OCI-LY1 (cell line): ENCODE measurements around the gene RIN3.

ENCODE experiments used
- H2AFZ ChIP-seq: fragments of 200-600 bp; sonication (generic), shearing (Covaris generic); 2 replicates; pipeline ENCODE4 v1.6.0; 2014; ENCODE audit warnings: antibody characterized with exemption, mild to moderate bottlenecking, low read length
- H3F3A ChIP-seq: fragments of 200-600 bp; sonication (generic), shearing (Covaris generic); 2 replicates; pipeline ENCODE4 v1.6.0; 2014; ENCODE audit warnings: mild to moderate bottlenecking, antibody characterized with exemption, low read length, moderate library complexity; ENCODE audit not compliant: insufficient read depth
- H3K27ac ChIP-seq: fragments of 200-600 bp; sonication (generic); 2 replicates; pipeline ENCODE4 v1.5.1; 2014; ENCODE audit warnings: low read length, mixed run types, mild to moderate bottlenecking, low read depth; ENCODE audit not compliant: poor library complexity, severe bottlenecking
- H3K27me3 ChIP-seq: fragments of 200-600 bp; sonication (generic); 2 replicates; pipeline ENCODE4 v1.6.0; 2014; ENCODE audit warnings: antibody characterized with exemption, mild to moderate bottlenecking, low read length, moderate library complexity; ENCODE audit not compliant: insufficient read depth
- H3K36me3 ChIP-seq: fragments of 200-600 bp; sonication (generic); 2 replicates; pipeline ENCODE4 v1.6.1; 2014; ENCODE audit warnings: mild to moderate bottlenecking, antibody characterized with exemption, low read length, moderate library complexity, mixed read lengths; ENCODE audit not compliant: insufficient read depth
- H3K4me1 ChIP-seq: fragments of 200-600 bp; sonication (generic); 2 replicates; pipeline ENCODE4 v1.5.1; 2014; ENCODE audit warnings: mild to moderate bottlenecking, low read length, moderate library complexity; ENCODE audit not compliant: insufficient read depth, severe bottlenecking
- H3K4me2 ChIP-seq: fragments of 200-600 bp; sonication (generic), shearing (Covaris generic); 2 replicates; pipeline ENCODE4 v1.6.1; 2014; ENCODE audit warnings: low read length
- H3K4me3 ChIP-seq: fragments of 200-600 bp; sonication (generic); 2 replicates; pipeline ENCODE4 v1.5.1; 2014; ENCODE audit warnings: low read length, low read depth, mild to moderate bottlenecking, mixed read lengths; ENCODE audit not compliant: poor library complexity, severe bottlenecking
- H3K79me2 ChIP-seq: fragments of 200-600 bp; shearing (Covaris generic); 2 replicates; pipeline ENCODE4 v1.6.1; 2016; ENCODE audit warnings: mixed run types, low read length, mixed read lengths; ENCODE audit not compliant: insufficient read depth
- H3K9ac ChIP-seq: fragments of 200-600 bp; sonication (generic), shearing (Covaris generic); 2 replicates; pipeline ENCODE4 v1.6.1; 2014; ENCODE audit warnings: mild to moderate bottlenecking, low read length, mixed read lengths
- H3K9me2 ChIP-seq: fragments of 200-600 bp; sonication (generic), shearing (Covaris generic); 2 replicates; pipeline ENCODE4 v1.6.1; 2014; ENCODE audit warnings: low read depth, mild to moderate bottlenecking, low read length, mixed read lengths
- H3K9me3 ChIP-seq: fragments of 200-600 bp; shearing (Covaris generic); 2 replicates; pipeline ENCODE4 v1.6.1; 2014; ENCODE audit warnings: low read length, mixed read lengths
- H4K20me1 ChIP-seq: fragments of 200-600 bp; sonication (generic), shearing (Covaris generic); 2 replicates; pipeline ENCODE4 v1.6.0; 2016; ENCODE audit warnings: mild to moderate bottlenecking, low read length; ENCODE audit not compliant: insufficient read depth
- CTCF ChIP-seq: fragments of 200-600 bp; sonication (generic), shearing (Covaris generic); IDR thresholded peaks from 2 replicates; pipeline ENCODE4 v1.5.1; 2017; ENCODE audit warnings: mild to moderate bottlenecking, antibody characterized with exemption, low read length, moderate library complexity, mixed read lengths
- EZH2 ChIP-seq: fragments of 200-600 bp; sonication (generic), shearing (Covaris generic); IDR thresholded peaks from 2 replicates; pipeline ENCODE4 v1.8.0; 2017; ENCODE audit warnings: borderline replicate concordance, mixed run types, mild to moderate bottlenecking, antibody characterized with exemption, low read length, moderate library complexity, mixed read lengths

RIN3 gene

GRCh38 chr14:92651758-92652406, 138.3 kb downstream of the RIN3 start:
- Histone ChIP-seq H4K20me1 (no peaks in the 10 kb centered on the region), H3K4me1 (no peaks in the 10 kb centered on the region), H3K9me3 (no peaks in the 10 kb centered on the region), H3K9ac (no peak overlapping the region), H3K27ac (no peak overlapping the region), H2AFZ (no peak overlapping the region), H3F3A (no peaks in the 10 kb centered on the region), H3K9me2 (no peaks in the 10 kb centered on the region), H3K4me3 (no peak overlapping the region), H3K36me3 (no peaks in the 10 kb centered on the region), H3K79me2 (no peaks in the 10 kb centered on the region), H3K27me3 (no peaks in the 10 kb centered on the region), H3K4me2 (no peak overlapping the region)
- no peak for TF ChIP-seq EZH2
- no peak for TF ChIP-seq CTCF

GRCh38 chr14:92652413-92653151, 139.0 kb downstream of the RIN3 start:
- no peaks in the 10 kb centered on the region for H3K9me2 ChIP-seq
- no peaks in the 10 kb centered on the region for H4K20me1 ChIP-seq
- H2AFZ ChIP-seq: no peak overlapping the region
- no peaks in the 10 kb centered on the region for H3K79me2 ChIP-seq
- H3K9ac ChIP-seq: no peak overlapping the region
- no peaks in the 10 kb centered on the region for H3K27me3 ChIP-seq
- no peaks in the 10 kb centered on the region for H3K9me3 ChIP-seq
- no peaks in the 10 kb centered on the region for H3K36me3 ChIP-seq
- no peaks in the 10 kb centered on the region for H3K4me1 ChIP-seq
- TF ChIP-seq CTCF: no peak
- TF ChIP-seq EZH2: no peak
- H3K4me2 ChIP-seq: no peak overlapping the region
- H3K4me3 ChIP-seq: no peak overlapping the region
- H3K27ac ChIP-seq: no peak overlapping the region
- no peaks in the 10 kb centered on the region for H3F3A ChIP-seq

GRCh38 chr14:92653162-92653651, 139.6 kb downstream of the RIN3 start:
- H3K4me1 ChIP-seq: no peaks in the 10 kb centered on the region
- H3K4me3 ChIP-seq: no peak overlapping the region
- H3F3A ChIP-seq: no peaks in the 10 kb centered on the region
- no peak overlapping the region for H2AFZ ChIP-seq
- H3K9me3 ChIP-seq: no peaks in the 10 kb centered on the region
- no peak for TF ChIP-seq CTCF
- TF ChIP-seq EZH2: no peak
- H3K79me2 ChIP-seq: no peaks in the 10 kb centered on the region
- no peak overlapping the region for H3K4me2 ChIP-seq
- H3K27ac ChIP-seq: no peak overlapping the region
- no peak overlapping the region for H3K9ac ChIP-seq
- no peaks in the 10 kb centered on the region for H3K9me2 ChIP-seq
- H3K27me3 ChIP-seq: no peaks in the 10 kb centered on the region
- no peaks in the 10 kb centered on the region for H4K20me1 ChIP-seq
- no peaks in the 10 kb centered on the region for H3K36me3 ChIP-seq
